SKM-1 (cell line): Measurements from ENCODE around the gene KSR1.
"Not testable (repeated sequence)": the region's sequence is repeated elsewhere in the genome, so short reads cannot be mapped to it uniquely, and the experiment has no call there.

Experiments used
- DNase-seq: peaks from one replicate; lab custom pipeline; 2025; ENCODE audit not compliant: unreplicated experiment; lab: John Stamatoyannopoulos, UW

The KSR1 gene

DNA sequence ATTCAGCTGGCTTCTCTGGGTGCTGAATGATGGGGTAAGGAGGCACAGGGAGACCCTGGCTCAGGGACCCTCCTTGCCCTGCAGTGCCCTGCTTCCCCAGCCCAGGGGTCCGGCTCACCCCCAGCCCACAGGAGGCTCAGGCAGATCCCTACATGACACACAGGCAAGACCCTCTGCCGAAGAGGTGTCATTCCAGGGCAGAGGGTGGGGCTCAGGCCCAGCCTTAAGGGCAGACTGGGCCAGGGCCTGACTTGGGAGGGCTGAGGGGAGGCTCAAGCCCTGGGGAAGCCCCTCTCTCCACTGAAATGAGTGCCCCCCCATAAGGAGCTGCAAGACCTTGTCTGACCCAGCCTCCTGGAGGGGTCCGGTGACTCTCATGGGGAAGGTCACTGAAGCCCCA, 30.3 kb upstream of the KSR1 start:
- no peak for DNase-seq

DNA sequence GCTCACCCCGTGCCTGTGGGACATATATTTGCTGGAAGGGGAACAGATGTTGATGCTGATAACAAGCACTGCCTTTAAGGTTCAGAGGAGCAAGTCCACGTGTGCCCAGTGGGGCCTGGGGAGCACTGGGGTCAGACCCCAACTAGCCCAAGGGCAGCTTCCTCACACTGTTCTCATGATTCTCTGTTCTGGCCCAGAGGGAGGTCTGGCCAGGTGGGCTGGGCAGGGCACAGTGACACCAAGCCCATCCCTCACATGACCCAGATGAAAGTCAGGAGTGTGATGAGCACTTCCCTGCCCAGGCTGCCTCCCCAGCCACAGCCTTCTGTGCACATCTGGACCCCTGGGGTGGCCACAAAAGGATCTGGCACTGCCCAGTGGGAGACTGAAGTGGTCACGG, 29.8 kb upstream of the KSR1 start:
- not testable (repeated sequence) for DNase-seq

DNA sequence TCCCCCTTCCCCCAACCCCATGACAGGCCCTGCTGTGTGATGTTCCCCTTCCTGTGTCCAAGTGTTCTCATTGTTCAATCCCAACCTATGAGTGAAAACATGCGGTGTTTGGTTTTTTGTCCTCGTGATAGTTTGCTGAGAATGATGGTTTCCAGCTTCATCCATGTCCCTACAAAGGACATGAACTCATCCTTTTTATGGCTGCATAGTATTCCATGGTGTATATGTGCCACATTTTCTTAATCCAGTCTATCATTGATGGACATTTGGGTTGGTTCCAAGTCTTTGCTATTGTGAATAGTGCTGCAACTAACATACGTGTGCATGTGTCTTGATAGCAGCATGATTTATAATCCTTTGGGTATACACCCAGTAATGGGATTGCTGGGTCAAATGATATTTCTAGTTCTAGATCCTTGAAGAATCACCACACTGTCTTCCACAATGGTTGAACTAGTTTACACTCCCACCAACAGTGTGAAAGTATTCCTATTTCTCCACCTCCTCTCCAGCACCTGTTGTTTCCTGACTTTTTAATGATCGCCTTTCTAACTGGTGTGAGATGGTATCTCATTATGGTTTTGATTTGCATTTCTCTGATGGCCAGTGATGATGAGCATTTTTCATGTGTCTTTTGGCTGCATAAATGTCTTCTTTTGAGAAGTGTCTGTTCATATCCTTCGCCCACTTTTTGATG, 28.9 kb upstream of the KSR1 start:
- not testable (repeated sequence) for DNase-seq

DNA sequence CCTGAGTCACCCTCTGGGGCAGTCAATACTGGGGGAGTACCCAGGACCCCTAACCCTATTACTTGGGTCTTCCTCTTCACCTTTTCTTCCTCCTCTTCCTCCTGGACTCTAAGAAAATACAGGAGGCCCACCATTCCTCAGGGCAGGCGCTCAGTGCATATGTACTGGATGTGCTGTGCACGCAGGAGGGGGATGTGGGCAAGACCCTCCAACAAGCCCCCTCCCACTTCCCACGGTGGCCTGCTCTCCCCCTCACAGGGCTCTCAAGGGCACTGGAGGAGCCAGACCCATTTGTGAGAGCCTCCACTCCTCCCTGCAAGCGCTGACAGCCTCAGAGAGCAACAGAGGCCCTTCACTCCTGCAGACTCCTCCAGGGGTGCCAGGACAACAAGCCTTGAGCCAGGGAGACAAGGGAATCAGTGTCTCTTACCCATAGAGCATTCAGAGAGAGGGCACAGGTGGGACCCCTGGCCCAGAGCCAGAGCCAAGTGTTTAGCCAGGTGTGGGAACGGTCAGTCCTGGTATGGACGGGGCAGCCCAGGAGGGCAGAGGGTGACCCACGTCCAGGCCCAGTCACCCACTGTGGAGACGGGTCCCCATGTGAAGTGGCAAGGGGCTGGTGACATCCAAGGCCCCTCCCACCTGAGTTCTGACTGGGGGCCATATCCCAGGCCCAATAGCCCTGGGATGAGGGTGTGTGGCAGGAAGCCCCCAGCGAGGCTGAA, 27.3 kb upstream of the KSR1 start:
- no peak for DNase-seq

DNA sequence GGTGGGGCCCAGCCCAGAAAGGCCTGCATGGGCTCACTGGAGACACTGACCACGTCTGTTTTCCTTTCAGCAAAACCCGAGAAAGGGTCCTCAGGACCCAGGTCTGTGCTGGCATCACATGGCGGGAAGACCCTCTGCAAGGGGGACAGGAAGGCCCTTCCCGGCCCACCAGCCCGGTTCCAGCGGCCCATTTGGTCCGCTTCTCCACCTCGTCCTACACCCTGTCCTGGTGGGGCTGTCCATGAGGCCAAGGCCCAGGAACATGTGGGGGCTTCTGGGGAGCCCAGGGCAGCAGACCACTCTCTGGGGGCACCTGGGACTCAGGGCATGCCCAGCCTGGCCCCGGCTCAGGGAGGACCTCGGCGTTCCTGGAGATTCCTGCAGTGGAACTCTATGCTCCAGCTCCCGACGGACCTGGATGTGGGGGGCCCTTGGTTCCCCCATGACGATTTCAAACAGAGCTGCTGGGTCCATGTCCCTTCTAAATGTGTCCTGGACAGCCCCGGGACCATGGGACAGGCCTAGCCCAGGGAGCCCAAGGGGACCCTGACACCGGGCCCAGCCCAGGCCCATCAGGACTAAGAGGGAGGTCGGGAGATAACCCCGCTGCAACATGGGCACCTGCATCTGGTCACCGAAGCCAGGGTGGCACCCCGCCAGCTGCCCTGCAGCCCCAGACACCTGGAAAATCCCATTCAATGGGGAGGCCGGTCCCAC, 26.4 kb upstream of the KSR1 start:
- no peak for DNase-seq

DNA sequence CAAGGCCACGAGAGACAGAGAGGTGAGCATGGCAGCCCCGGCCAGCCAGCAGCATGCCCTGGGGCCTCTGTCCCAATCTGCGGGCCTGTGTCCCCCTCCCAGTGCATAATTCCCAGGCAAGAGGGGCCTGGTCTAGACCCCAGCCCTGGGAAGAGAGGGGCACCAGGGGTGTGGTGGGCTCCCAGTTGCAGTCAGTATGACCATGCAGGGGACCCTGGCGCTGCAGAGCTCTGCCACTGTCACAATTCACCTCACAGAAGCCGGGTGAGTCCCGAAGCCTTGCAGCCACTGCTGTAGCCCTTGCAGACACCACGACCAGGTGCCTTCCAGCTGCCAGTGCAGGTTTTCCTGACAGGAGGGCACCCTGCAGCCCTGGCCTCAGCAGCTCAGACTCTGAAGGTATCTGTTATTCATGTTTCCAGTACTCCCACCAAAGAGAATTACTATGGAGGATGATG, 25.8 kb upstream of the KSR1 start:
- DNase-seq = no peak

DNA sequence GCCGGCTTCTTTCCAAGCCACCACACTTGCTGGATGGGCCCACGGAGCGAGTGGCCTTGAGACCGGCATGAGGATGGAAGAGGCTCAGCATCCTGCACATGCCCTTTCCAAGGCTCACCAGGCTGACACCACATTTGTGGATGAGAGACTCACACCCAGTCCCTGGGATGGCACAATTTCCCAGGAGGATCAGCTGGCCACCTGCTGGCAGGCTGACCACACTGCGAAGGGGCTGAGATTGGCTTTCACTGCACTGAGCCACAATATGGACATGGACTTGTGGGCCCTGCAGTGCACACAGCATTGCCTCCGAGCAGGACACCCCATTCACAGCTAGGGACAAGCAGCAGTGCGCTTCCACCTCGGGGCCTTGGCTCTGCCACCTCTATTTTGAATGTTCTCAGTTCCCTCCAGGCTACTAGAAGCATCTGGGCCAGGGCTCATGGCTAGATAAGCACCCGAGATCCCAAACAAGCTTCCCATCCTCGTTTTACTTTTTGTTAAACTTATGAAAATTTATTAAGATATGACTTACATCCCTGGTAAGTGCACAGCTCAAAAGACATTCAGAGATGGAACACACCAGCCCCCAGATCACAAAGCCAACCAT, 25.3 kb upstream of the KSR1 start:
- no peak for DNase-seq

DNA sequence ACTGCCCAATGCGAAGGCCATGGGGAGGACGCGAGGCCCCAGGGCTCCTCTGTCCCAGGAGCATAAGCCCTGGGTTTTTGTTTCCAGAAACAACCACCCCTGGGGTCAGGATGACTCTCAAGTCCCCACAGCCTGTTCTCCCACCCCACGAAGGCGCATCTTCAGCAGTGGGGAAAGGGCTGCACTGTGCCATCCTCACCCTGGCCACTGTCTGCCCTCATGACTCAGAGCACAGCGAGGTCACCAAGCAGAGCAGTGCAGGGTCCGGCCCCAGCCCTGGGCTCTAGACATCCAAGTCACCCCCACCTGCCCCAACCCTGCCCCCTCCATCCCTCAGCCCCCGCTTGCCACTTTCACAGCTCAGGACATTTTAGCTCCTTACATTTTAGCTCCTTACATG, 22.7 kb upstream of the KSR1 start:
- no peak for DNase-seq

DNA sequence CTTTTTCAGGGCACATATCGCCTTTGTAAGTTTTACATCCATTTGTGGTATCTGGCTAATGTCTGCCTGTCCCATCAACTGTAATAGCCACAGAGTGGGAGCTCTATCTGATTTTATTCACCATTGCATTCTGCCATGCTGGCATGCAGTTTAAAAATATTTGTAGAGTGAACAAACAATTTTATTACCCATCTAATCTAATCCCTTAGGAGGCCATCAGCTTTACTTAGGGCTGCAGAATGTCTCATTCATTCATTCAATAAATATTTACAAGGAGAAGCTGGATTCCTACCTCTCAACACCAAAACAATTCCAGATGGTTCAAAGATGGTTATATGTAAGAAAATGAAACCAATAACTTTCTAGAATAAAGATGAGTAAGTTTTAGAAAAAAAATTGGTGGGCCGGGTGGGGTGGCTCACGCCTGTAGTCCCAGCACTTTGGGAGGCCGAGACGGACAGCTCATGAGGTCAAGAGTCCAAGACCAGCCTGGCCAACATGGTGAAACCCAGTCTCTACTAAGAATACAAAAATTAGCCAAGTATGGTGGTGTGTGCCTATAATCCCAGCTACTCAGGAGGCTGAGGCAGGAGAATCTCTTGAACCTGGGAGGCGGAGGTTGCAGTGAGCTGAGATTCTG, 20.7 kb upstream of the KSR1 start:
- not testable (repeated sequence) for DNase-seq

DNA sequence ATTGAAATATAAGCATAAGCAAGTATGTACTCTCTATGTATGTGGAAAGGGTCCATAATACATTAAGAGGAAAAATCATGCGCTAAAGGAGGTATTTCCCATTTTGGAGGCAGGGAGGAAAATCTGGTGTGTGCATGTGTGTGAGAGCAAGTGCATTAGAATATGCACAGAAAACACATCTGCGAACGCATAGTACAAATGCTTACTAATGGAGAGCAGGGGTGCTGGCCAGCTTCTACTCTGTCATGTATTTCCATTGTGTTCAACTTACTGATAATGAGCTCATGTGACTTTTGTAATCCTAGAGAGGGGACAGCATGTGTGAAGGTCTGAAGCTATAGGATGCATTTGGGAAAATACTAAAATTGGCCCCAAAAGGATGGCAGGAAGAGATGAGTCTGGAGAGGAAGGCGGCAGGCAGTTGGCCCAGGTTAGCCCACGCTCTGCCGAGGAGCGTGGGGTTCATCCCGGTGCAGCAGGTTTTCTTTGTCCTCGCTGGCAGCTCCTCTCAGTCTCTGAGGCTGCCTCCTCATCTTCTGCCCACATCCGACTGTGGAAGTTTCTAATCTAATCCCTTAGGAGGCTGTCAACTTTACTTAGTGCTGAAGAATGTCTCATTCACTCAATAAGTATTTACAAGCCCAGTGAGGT, 17.8 kb upstream of the KSR1 start:
- DNase-seq = no peak

DNA sequence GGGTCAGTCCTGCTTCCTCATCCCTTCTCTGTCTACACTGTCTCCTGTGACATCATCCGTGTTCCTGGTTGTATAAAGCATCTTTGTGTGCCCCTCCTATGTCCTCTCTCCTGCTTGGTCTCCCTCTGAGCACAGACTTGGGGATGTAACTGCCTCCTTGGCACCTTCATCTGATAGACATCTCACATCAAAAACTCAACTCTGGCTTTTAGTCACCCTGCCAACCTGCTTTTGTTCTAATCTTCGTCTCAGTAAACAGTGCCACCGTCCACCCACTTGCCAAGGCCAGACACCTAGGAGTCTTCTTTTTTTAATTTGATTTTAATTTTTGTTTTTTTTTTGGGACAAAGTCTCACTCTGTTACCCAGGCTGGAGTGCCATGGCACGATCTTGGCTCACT, 16.9 kb upstream of the KSR1 start:
- no peak for DNase-seq

DNA sequence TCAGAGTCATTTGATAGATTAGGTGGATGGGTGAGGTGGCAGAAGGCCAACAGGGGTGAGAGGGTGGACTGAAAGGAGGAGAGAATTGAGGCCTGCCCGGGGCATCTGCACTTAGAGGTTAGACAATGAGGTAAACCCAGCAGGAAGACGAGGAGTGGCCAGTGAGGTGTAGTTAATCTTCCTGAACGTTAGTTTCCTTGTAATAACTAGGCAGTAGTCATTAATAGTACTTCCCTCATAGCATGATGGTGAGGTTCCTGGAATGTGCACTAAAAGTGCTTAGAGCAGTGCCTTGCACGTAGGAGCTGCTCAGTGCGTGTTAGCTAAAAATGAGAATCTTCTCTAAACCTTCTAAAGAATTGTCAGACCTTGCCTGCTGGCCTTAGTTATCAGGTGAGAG, 13.5 kb upstream of the KSR1 start:
- DNase-seq = no peak

DNA sequence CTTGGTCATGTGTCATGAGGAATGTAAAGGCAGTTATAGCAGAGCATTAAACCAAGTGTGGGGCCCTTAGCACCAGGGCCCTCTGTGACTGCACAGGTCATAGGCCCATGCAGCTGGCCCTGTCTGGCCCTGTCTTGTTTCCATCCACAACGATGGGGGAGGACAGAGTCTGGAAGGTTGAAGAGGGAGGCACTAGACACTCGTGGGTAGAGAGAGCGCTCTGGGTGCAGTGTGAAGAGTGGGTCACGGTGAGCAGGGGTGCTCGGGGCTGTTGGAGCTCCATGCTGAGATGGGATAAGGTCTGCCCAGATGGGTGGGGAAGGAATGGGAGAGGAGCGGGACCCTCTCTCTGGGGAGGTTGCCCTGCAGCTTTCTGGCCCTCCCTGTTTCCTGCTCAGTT, 12.8 kb upstream of the KSR1 start:
- DNase-seq = no peak

DNA sequence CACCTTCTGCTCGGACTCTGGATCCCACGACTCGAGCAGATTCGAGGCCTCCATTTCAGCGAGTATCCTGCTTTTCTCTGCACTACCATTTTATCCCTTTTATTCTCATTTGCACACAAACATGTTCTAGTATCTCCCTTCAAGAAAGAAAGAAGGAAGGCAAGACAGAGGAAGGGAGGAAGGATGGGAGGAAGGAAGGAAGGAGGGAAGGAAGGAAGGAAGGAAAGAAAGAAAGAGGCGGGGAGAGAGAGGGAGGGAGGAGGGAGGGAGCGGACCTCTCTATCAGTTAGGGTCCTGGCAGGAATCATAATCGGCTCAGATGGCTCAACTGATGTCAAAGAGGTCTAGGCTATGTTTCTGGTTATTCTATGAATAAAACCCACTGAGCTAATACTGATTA, 10.3 kb upstream of the KSR1 start:
- DNase-seq = no peak

DNA sequence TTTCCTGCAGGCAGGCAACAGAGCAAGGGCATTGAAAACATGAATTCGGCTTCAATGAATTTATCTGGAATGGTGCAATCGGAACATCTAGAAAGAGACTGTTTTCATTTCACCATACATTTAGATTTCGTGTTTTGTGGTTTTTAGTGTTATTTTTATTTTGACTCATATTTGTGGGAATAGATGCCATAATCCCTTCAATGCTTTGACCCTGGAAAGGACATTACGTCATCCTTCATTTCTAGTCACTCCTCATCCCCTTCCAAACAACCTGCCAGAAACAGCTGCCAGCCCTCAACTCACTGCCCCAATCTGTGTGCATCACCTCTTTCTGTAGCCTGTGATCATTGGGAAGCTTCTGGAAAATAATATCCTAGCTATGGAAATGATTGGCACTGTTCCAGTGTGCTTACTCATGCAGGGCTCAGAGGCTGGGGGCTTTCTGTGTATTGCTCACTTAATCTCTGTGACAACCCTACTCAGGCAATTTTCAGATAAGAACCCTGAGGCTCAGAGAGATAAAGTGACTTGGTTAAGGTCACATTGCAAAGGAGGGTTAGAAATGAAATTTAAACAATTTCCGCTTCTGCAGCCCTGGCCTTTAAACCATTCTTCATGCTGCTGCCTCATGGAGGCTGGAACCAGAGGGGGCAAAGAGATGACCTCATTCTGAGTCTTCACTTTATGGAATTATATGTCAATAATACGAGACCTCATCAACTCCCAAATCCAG, 9.5 kb upstream of the KSR1 start:
- DNase-seq = no peak

DNA sequence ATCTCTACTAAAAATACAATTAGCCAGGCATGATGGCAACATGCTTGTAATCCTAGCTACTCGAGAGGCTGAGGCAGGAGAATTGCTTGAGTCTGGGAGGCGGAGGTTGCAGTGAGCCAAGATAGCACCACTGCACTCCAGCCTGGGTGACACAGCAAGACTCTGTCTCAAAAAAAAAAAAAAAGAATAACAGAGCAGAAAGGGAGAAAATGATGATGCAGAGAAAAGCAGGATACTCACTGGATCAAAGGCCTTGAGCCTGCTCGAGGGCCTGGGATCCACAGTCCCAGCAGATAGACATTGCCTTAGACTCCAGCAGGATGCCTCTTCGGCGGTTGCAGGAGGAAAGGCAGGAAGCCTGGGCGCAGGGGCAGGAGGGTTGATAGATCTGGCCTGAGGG, 7.7 kb upstream of the KSR1 start:
- DNase-seq = not testable (repeated sequence)

DNA sequence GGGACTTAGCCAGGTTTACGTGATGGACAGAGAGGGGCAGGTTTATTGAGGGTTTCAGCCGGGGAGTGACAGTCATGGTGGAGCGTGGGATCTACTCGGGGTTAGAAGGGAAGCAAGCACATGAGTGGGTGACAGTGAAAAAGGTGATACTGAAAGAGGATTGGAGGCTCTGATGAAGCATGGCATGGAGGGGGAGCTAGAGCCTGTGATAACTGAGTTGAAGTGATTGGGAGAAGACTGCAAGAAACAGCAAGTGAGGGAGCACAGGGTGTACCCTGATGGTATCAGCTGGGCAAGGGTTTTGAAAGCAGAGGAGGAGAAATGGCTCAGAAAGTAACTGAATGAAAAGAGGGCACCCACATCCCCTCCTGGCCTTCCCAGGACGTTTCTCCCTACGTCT, 6.7 kb upstream of the KSR1 start:
- no peak for DNase-seq

DNA sequence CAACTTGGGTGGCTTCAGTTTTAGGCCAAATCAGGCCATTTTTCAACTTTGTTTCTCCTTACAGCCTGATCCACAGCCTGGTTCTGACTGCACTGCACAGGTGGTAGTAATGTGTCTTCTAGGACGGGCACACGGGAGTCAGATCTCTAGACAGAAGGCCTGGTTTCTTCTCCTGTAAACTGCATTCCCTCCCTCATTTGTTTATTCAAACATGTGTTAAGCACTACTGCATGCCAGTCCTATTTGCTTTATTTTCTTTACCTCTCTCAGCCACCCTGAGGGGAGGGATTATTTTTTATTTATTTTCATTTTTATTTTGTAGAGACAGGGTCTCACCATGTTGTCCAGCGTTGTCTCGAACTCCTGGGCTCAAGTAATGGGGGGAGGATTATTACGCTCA, 6.3 kb upstream of the KSR1 start:
- DNase-seq = no peak

DNA sequence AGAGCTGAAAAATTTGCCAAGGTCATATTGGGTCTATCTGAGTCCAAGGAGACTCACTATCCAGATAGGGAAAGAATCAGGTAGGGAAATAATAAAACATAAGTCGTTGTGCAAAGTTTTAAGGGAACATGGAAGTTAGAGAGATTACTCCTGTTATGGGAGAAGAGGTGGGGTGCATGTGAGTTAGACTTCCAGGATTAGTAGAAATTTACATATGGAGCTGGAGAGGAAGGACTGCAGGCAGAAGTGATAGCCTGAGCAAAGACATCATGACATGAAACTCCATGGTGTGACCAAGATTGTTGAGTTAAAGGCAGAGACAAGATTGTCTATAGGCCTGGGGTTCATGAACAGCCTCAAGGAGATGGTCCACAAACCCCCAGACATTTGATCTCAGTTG, 5.8 kb upstream of the KSR1 start:
- DNase-seq = no peak

DNA sequence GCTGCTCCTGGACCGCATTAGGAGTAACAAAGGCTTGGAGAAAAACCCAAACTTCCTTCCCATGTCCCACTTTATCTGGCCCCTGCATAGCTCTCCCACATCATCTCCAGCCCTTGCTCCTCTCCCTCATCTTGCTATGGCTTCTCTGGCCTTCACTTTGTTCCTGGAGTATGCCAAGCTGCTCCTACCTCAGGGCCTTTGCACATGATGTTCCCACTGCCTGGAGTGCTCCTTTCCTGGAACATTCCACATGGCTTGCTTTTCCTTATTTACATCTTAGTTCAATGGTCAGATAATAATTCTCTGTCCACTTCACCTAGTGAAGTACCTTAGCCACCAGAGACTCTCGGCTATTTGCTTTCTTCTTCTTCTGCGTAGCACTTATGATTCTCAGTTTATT, 4.3 kb upstream of the KSR1 start:
- no peak for DNase-seq
